Measurements from ENCODE around the gene SFXN1.

Gene SFXN1

DNA sequence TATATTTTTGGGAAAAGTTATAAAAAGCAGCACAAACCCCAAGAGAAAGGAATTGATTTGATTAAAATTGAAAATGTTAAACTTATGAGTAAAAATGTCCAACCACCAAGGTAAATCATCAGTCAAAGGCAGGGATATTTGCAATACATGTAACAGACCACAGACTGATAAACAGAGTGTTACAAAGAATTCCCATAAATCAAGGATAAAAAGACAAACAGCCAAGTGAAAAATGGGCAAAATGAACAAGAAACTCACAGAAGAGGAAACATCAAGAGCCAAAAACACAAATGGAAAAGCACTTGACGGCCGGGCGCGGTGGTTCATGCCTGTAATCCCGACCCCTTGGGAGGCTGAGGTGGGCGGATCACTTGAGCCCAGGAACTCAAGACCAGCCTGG, 98.2 kb downstream of the SFXN1 start:
- DNase-seq = no peak
